GM12878 (cell line): ENCODE data around the gene EPHA10. TPM values are rescaled to one million over a fixed set of nuclear protein-coding genes. Genes with fewer than 3 reads are reported as not detected.

Experiments
- ATAC-seq: fragments of 200-7000 bp; cut with Tn5 transposase; 3 replicates; pipeline ENCODE4 v1.9.1; 2020; ENCODE audit warnings: mild to moderate bottlenecking, moderate library complexity
- BruUV-seq: library from RNA; stranded (reverse); fragments of 400-500 nt; replicated peaks from 2 replicates; lab custom pipeline; 2021; lab: Mats Ljungman, UMichigan
- CTCF ChIA-PET: fragments of 300-600 bp; sonication (Branson Sonifier 250); formaldehyde crosslinking; extraction: SDS; loops from one replicate; lab custom pipeline; 2021; ENCODE audit warnings: inconsistent platforms; lab: Yijun Ruan, JAX
- POLR2A ChIA-PET: fragments of 350-600 bp; formaldehyde crosslinking; extraction: SDS; loops from one replicate; lab custom pipeline; 2021; ENCODE audit warnings: inconsistent platforms; lab: Charles Lee
- RAD21 ChIA-PET: fragments of 300-600 bp; sonication (Branson Sonifier 250); formaldehyde crosslinking; loops from one replicate; lab custom pipeline; 2023; ENCODE audit warnings: antibody characterized with exemption; ENCODE audit not compliant: unreplicated experiment; lab: Charles Lee
- SMC1A ChIA-PET: fragments of 300-600 bp; sonication (Branson Sonifier 250); formaldehyde crosslinking; loops from one replicate; lab custom pipeline; 2023; ENCODE audit not compliant: unreplicated experiment, uncharacterized antibody; lab: Charles Lee
- DNase-seq: peaks from one replicate; pipeline ENCODE4 v3.0.0-alpha.2; 2011; ENCODE audit warnings: low read depth, low spot score
- FAIRE-seq: peaks from 3 replicates; lab custom pipeline; 2011; peaks lifted over from hg19 to GRCh38; lab: Jason Lieb, UNC
- H2AFZ ChIP-seq: 2 replicates; pipeline ENCODE4 v1.6.0; 2011; ENCODE audit warnings: low read depth, low read length, control low read depth; ENCODE audit not compliant: control insufficient read depth
- H3K27ac ChIP-seq: 2 replicates; pipeline ENCODE4 v1.5.1; 2011; ENCODE audit warnings: control low read depth; ENCODE audit not compliant: control insufficient read depth, insufficient read depth
- H3K27me3 ChIP-seq, 2 experiments: replicated peaks in 1 of 2; 2 replicates each; pipeline versions ENCODE4 v1.6.0 to v1.6.1; 2011; ENCODE audit warnings: low read length in 1 of 2; ENCODE audit not compliant: control insufficient read depth in 2 of 2, insufficient read depth in 2 of 2
- H3K36me3 ChIP-seq, 2 experiments: 2 replicates each; pipeline ENCODE4 v1.5.1; 2011; ENCODE audit warnings: low read length in 1 of 2; ENCODE audit not compliant: control insufficient read depth in 2 of 2, insufficient read depth in 2 of 2
- H3K4me1 ChIP-seq: 2 replicates; pipeline ENCODE4 v1.6.1; 2011; ENCODE audit warnings: mild to moderate bottlenecking, low read length, moderate library complexity, mixed read lengths; ENCODE audit not compliant: control insufficient read depth, insufficient read depth
- H3K4me2 ChIP-seq: 2 replicates; pipeline ENCODE4 v1.6.0; 2011; ENCODE audit warnings: control low read depth; ENCODE audit not compliant: control insufficient read depth, insufficient read depth
- H3K4me3 ChIP-seq: fragments of 200-600 bp; sonication (generic); 2 replicates; pipeline ENCODE4 v1.5.1; 2016
- H3K79me2 ChIP-seq: 2 replicates; pipeline ENCODE4 v1.6.0; 2011; ENCODE audit warnings: low read length; ENCODE audit not compliant: control insufficient read depth, insufficient read depth
- H3K9ac ChIP-seq: 2 replicates; pipeline ENCODE4 v1.8.0; 2011; ENCODE audit warnings: low read length, control low read depth, mixed read lengths; ENCODE audit not compliant: control insufficient read depth, insufficient read depth
- H3K9me3 ChIP-seq: replicated peaks from 3 replicates; pipeline ENCODE4 v1.5.1; 2011; ENCODE audit warnings: mild to moderate bottlenecking, low read length; ENCODE audit not compliant: control insufficient read depth, insufficient read depth
- H4K20me1 ChIP-seq: 2 replicates; pipeline ENCODE4 v1.6.0; 2011; ENCODE audit not compliant: control insufficient read depth, insufficient read depth
- ATF3 ChIP-seq: IDR thresholded peaks from 2 replicates; pipeline ENCODE4 v1.6.1; 2011; ENCODE audit warnings: low read depth, mild to moderate bottlenecking, low read length, moderate library complexity, borderline replicate concordance; ENCODE audit errors: extremely low read depth
- EED ChIP-seq: sonication (generic); IDR thresholded peaks from 2 replicates; pipeline ENCODE4 v1.6.1; 2016; ENCODE audit warnings: antibody characterized with exemption, low read depth
- IKZF1 ChIP-seq: fragments of 450-650 bp; conservative IDR thresholded peaks from 2 replicates; pipeline ENCODE4 v1.6.1; 2017; ENCODE audit warnings: antibody characterized with exemption, mild to moderate bottlenecking
- MEF2A ChIP-seq: IDR thresholded peaks from 2 replicates; pipeline ENCODE4 v1.6.1; 2011; ENCODE audit warnings: low read depth, mild to moderate bottlenecking, low read length, moderate library complexity; ENCODE audit not compliant: insufficient read depth
- MYB ChIP-seq: fragments of 150-350 bp; IDR thresholded peaks from 2 replicates; pipeline ENCODE4 v1.6.1; 2014; ENCODE audit warnings: mild to moderate bottlenecking, low read depth, low read length, borderline replicate concordance
- PAX5 ChIP-seq: IDR thresholded peaks from 2 replicates; pipeline ENCODE4 v1.6.1; 2011; ENCODE audit warnings: low read depth, low read length, borderline replicate concordance
- WGBS: methylation state at CpG from one replicate; pipeline ENCODE4 v1.1.6; 2016; ENCODE audit warnings: low lambda C conversion rate; ENCODE audit not compliant: insufficient replicate concordance, insufficient coverage; ENCODE audit errors: missing lambda C conversion rate; 5-methylcytosine and 5-hydroxymethylcytosine counted together
- in situ Hi-C: fragments of 300-500 bp; cut with MboI; formaldehyde crosslinking; loops from 9 replicates; pipeline ENCODE4 v1.14.3; 2018; ENCODE audit warnings: mixed read lengths
- intact Hi-C: fragments of 100-400 bp; cut with micrococcal nuclease; formaldehyde crosslinking; loops from one replicate; pipeline ENCODE4 v1.14.2; 2022; ENCODE audit not compliant: unreplicated experiment
- polyA plus RNA-seq, 11 experiments: library from polyadenylated mRNA; depleted of rRNA in 4 of 11; unstranded in 6 of 11; stranded (reverse) in 5 of 11; fragments of >200 nt; fragmentation: Nextera tagmentation in 4 of 11; fragmentation: Illumina TruSeq in 1 of 11; extraction: Ambion mirVana in 4 of 11; extraction: Trizol in 1 of 11; gene quantifications; 1 replicate in 1 of 11; 2 replicates in 10 of 11; pipeline versions ENCODE4 v1.2.1 to v1.2.3, GENCODE V29; 2011 to 2016; ENCODE audit warnings: inconsistent platforms in 2 of 11, missing spikeins in 2 of 11, low read depth in 1 of 11
- total RNA-seq, 4 experiments: library from RNA; depleted of rRNA in 3 of 4; stranded (reverse); fragments of >200 nt in 3 of 4; fragmentation: Illumina TruSeq in 1 of 4; extraction: Trizol in 1 of 4; gene quantifications; 2 replicates each; pipeline versions ENCODE4 v1.2.1 to v1.2.3, GENCODE V29; 2013 to 2021

Gene EPHA10
- total and polyA plus RNA-seq, 10 of the 15 experiments (the other 5 are each of a cell fraction or from before 2014, with no cell fraction given): 0.05 to 0.06 TPM; not detected in 8

GRCh38 chr1:37752583-37753471 is 12.1 kb downstream of the EPHA10 start:
- ATAC-seq (peak; percentile 65), DNase-seq (no peak), FAIRE-seq (no peak)
- RAD21 ChIA-PET: no interaction called here
- TF ChIP-seq IKZF1 (peak; percentile 65), MYB (no peak)
- TF ChIP-seq, all 136 proteins: peak for 1
- no peaks in the 10 kb centered on the region for H4K20me1 ChIP-seq
- intact Hi-C loops: no loop called here
- BruUV-seq: no TSS peak
- SMC1A ChIA-PET: no interaction called here
- H3K4me3 ChIP-seq: no peak overlapping the region
- H3K79me2 ChIP-seq: no peaks in the 10 kb centered on the region
- no peaks in the 10 kb centered on the region for H3K36me3 ChIP-seq
- 15% methylated on average over 44 of the region's 105 CpGs for WGBS
- peaks cover 5 to 6% of the 10 kb centered on the region in 2 experiments; a peak in 2 of 4 replicates for H3K27me3 ChIP-seq
- peak overlapping the region; percentile 41; the same call in 1 of the 2 replicates for H3K4me2 ChIP-seq
- in situ Hi-C loops: no loop called here
- H3K9me3 ChIP-seq: no peaks in the 10 kb centered on the region
- no peak overlapping the region for H3K9ac ChIP-seq
- CTCF ChIA-PET: no interaction called here
- POLR2A ChIA-PET: no interaction called here
- no peaks in the 10 kb centered on the region; the same call in 1 of the 2 replicates for H3K4me1 ChIP-seq
- H2AFZ ChIP-seq: peak overlapping the region; percentile 29
- no peak overlapping the region for H3K27ac ChIP-seq

- DNase-seq: no peak
- in situ Hi-C loops (no loop called here), intact Hi-C loops (no loop called here)
- no peak for ATAC-seq
- Histone ChIP-seq H3K36me3 (no peaks in the 10 kb centered on the region), H2AFZ (no peak overlapping the region), H3K9me3 (no peaks in the 10 kb centered on the region), H3K79me2 (no peaks in the 10 kb centered on the region), H3K4me2 (peak overlapping the region; percentile 33; the same call in 1 of the 2 replicates), H3K9ac (no peak overlapping the region), H4K20me1 (no peaks in the 10 kb centered on the region), H3K27ac (no peak overlapping the region), H3K27me3 (peaks cover 5 to 6% of the 10 kb centered on the region in 2 experiments; a peak in 2 of 4 replicates), H3K4me3 (no peak overlapping the region), H3K4me1 (no peaks in the 10 kb centered on the region; the same call in 1 of the 2 replicates)
- RAD21 ChIA-PET: no interaction called here
- BruUV-seq: no TSS peak
- CTCF ChIA-PET: no interaction called here
- SMC1A ChIA-PET: no interaction called here
- WGBS: 54% methylated on average over 11 of the region's 11 CpGs
- FAIRE-seq: no peak
- POLR2A ChIA-PET: no interaction called here
- no peak for TF ChIP-seq EED
- no peak for TF ChIP-seq PAX5
- TF ChIP-seq MEF2A: no peak
- TF ChIP-seq ATF3: no peak
Observed at GRCh38 chr1:37752213-37752582, 12.7 kb downstream of the EPHA10 start.
